GM12892 (cell line): ENCODE data around the gene FAM174C.

Source experiments
- POLR2A ChIP-seq: IDR thresholded peaks from 2 replicates; pipeline ENCODE4 v1.6.1; 2011; ENCODE audit warnings: low read depth, low read length, control low read depth
- TAF1 ChIP-seq: IDR thresholded peaks from 2 replicates; pipeline ENCODE4 v1.6.1; 2011; ENCODE audit warnings: low read depth, mild to moderate bottlenecking, control low read depth, low read length, borderline replicate concordance

- TF ChIP-seq POLR2A (no peak), TAF1 (no peak)
Measured at GRCh38 chr19:1268226-1269064, 6.9 kb upstream of the FAM174C start.
